Breast epithelium (tissue), 3 donors: ENCODE measurements around the gene NAPSA.

Experiments used
- CTCF ChIP-seq, 3 donors: fragments of 450-650 bp; IDR thresholded peaks; one replicate each; pipeline ENCODE4 v1.5.1; 2016 to 2017; ENCODE audit warnings: antibody characterized with exemption in 3 of 3, mild to moderate bottlenecking in 3 of 3, moderate library complexity in 3 of 3
- POLR2A ChIP-seq: fragments of 450-650 bp; IDR thresholded peaks from one replicate; pipeline ENCODE4 v1.6.1; 2016; ENCODE audit warnings: antibody characterized with exemption, mild to moderate bottlenecking, moderate library complexity
- POLR2AphosphoS5 ChIP-seq, 3 donors: sonication (generic); formaldehyde crosslinking; IDR thresholded peaks; one replicate each; pipeline ENCODE4 v1.6.1; 2017; ENCODE audit warnings: antibody characterized with exemption in 3 of 3

DNA sequence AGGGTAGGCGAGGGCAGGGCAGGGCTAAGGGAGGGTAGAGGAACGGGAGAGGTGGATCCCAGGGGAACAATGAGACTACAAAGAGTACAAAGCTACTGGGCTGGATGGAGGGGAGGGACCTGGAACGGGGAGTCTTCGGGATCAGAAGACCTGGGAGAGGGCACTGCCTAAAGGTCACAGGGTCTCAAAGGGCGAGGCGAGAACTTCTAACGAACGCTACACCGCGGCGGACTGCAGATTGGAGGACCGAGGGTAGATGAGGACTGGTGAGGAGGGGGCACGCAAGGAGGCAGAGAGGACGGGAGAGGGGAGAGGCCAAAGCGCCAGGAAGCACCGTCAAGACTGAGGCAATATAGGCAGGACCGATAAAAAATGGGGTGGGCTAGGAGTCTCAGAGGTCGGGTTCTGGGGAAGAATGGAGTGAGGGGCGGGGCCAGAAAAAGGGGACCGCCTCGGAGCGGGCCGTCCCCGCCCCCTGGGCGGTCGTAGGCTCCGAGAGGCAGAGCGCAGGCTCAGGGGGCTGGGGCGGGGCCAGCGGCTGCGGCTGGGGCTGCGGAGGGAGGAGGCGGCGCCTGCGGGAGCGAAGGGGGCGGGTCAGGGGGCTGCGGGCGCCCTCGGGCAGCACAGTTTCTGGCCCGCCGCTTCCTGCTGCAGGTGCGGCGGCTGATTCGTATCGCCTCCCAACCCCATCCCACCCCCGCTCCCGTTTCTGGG lies 34.9 kb downstream of the NAPSA start:
- TF ChIP-seq CTCF (IDR thresholded peaks at IDR 0.05) (no peak), POLR2A (no peak), POLR2AphosphoS5 (IDR thresholded peaks at IDR 0.05) (no peak)
